ENCODE data around the gene PFDN2. TPM values are rescaled to one million over a fixed set of nuclear protein-coding genes. Genes with fewer than 3 reads are reported as not detected.

PFDN2 gene
- total and polyA plus RNA-seq, 2 donors (not counting 3 experiments of a cell fraction or from before 2014, with no cell fraction given), result 104 to 157 TPM

- Histone ChIP-seq H3K27me3 (ENCODE audit: control insufficient read depth in 2 of 2, insufficient read depth in 2 of 2, low read length in 2 of 2) (no peaks in the 10 kb centered on the region), H2AFZ (ENCODE audit: low read depth, low read length) (peak overlapping the region; percentile 65), H3K4me2 (ENCODE audit: insufficient read depth, low read length) (peak overlapping the region; percentile 77), H3K79me2 (ENCODE audit: control insufficient read depth, insufficient read depth, low read length) (peaks cover 51% of the 10 kb centered on the region), H3K4me3 (replicated peaks in 1 of 3; ENCODE audit: insufficient read depth in 1 of 3, low read depth in 1 of 3, low read length in 3 of 3) (peak overlapping the region; percentile 90 to 100 (median 94)), H3K4me1 (ENCODE audit: control insufficient read depth, extremely low read depth, insufficient read depth, low read length) (peaks cover 26% of the 10 kb centered on the region), H3K9me1 (replicated peaks; ENCODE audit: control insufficient read depth, extremely low read depth, insufficient read depth, low read length) (no peaks in the 10 kb centered on the region), H3K9me3 (replicated peaks; ENCODE audit: control insufficient read depth, insufficient read depth, low read length) (no peaks in the 10 kb centered on the region), H4K20me1 (replicated peaks; ENCODE audit: control insufficient read depth, extremely low read depth, insufficient read depth, low read length) (no peaks in the 10 kb centered on the region), H3K36me3 (ENCODE audit: control insufficient read depth in 2 of 2, extremely low read depth in 1 of 2, insufficient read depth in 2 of 2, low read length in 2 of 2) (peaks cover 7% of the 10 kb centered on the region in 2 experiments), H3K9ac (replicated peaks; ENCODE audit: extremely low read depth, insufficient read depth, low read length) (peak overlapping the region; percentile 90), H3K27ac (ENCODE audit: insufficient read depth, low read depth, low read length) (peak overlapping the region; percentile 85)
- POLR2A ChIA-PET, result interaction anchor here (0.8 to 2.8 kb wide), 3 partner anchors 16 to 138 kb away, joined by 8 to 11 read pairs (median 11); partner anchors contain the start of genes NIT1, PFDN2 and UFC1
- intact Hi-C loops (cut with micrococcal nuclease) (loop anchor here (1.0 kb wide), 1 partner anchor 88 kb away; the partner anchor contains the start of gene USF1), dilution Hi-C loops (cut with MboI; ENCODE audit: extremely low pct_ligation_motif_present, low sequenced_read_pairs) (no loop called here)
- CTCF ChIA-PET, result interaction anchor here (0.7 to 2.9 kb wide), 10 partner anchors 21 to 299 kb away, joined by 3 to 14 read pairs (median 6); partner anchors contain the start of genes KLHDC9, PPOX and UFC1
- DNase-seq (ENCODE audit: low read depth, low spot score), result no peak
- FAIRE-seq, result no peak
- TF ChIP-seq GATA2 (IDR thresholded peaks at IDR 0.05; ENCODE audit: insufficient read depth, insufficient read length, low read depth, low read length), result no peak
- TF ChIP-seq JUN (IDR thresholded peaks at IDR 0.05; ENCODE audit: borderline replicate concordance, insufficient read depth, insufficient read length, low read depth), result no peak
- BruUV-seq (replicated peaks), result no TSS peak
Observed at GRCh38 chr1:161133220-161133740, 15.4 kb upstream of the PFDN2 start.

- H3K4me3 ChIP-seq (replicated peaks in 1 of 3; ENCODE audit: insufficient read depth in 1 of 3, low read depth in 1 of 3, low read length in 3 of 3), result peak within 1 kb of the TSS; percentile 90 to 100 (median 94)
- no peaks in the 10 kb centered on the region for H4K20me1 ChIP-seq (replicated peaks; ENCODE audit: control insufficient read depth, extremely low read depth, insufficient read depth, low read length)
- dilution Hi-C loops (cut with MboI; ENCODE audit: extremely low pct_ligation_motif_present, low sequenced_read_pairs) (no loop called here), intact Hi-C loops (cut with micrococcal nuclease) (loop anchor here (1.0 kb wide), 1 partner anchor 87 kb away; the partner anchor contains the start of gene USF1)
- peaks cover 7 to 10% of the 10 kb centered on the region in 2 experiments for H3K36me3 ChIP-seq (ENCODE audit: control insufficient read depth in 2 of 2, extremely low read depth in 1 of 2, insufficient read depth in 2 of 2, low read length in 2 of 2)
- H3K9me3 ChIP-seq (replicated peaks; ENCODE audit: control insufficient read depth, insufficient read depth, low read length), result no peaks in the 10 kb centered on the region
- BruUV-seq (replicated peaks), result TSS peak; percentile 64
- peak within 1 kb of the TSS; percentile 90 for H3K9ac ChIP-seq (replicated peaks; ENCODE audit: extremely low read depth, insufficient read depth, low read length)
- DNase-seq (ENCODE audit: low read depth, low spot score) (peak; percentile 97), FAIRE-seq (peak; percentile 99)
- H3K4me2 ChIP-seq (ENCODE audit: insufficient read depth, low read length), result peak within 1 kb of the TSS; percentile 80
- peak within 1 kb of the TSS; percentile 65 for H2AFZ ChIP-seq (ENCODE audit: low read depth, low read length)
- H3K79me2 ChIP-seq (ENCODE audit: control insufficient read depth, insufficient read depth, low read length), result peaks cover 57% of the 10 kb centered on the region
- H3K27ac ChIP-seq (ENCODE audit: insufficient read depth, low read depth, low read length), result peak within 1 kb of the TSS; percentile 85
- no peaks in the 10 kb centered on the region for H3K9me1 ChIP-seq (replicated peaks; ENCODE audit: control insufficient read depth, extremely low read depth, insufficient read depth, low read length)
- TF ChIP-seq MYC (IDR thresholded peaks at IDR 0.05; ENCODE audit: low read depth, low read length) (no peak), JUN (IDR thresholded peaks at IDR 0.05; ENCODE audit: borderline replicate concordance, insufficient read depth, insufficient read length, low read depth) (peak; percentile 33), EZH2 (IDR thresholded peaks at IDR 0.05; ENCODE audit: borderline replicate concordance, low read depth, low read length, severe bottlenecking) (no peak), POLR2AphosphoS5 (IDR thresholded peaks at IDR 0.05; ENCODE audit: insufficient read depth, low read depth, low read length) (peak; percentile 23), POLR2A (IDR thresholded peaks at IDR 0.05; ENCODE audit: low read depth, low read length) (no peak), FOS (IDR thresholded peaks at IDR 0.05; ENCODE audit: borderline replicate concordance, insufficient read depth, low read length) (peak; percentile 64)
- TF ChIP-seq, protein P1, sequence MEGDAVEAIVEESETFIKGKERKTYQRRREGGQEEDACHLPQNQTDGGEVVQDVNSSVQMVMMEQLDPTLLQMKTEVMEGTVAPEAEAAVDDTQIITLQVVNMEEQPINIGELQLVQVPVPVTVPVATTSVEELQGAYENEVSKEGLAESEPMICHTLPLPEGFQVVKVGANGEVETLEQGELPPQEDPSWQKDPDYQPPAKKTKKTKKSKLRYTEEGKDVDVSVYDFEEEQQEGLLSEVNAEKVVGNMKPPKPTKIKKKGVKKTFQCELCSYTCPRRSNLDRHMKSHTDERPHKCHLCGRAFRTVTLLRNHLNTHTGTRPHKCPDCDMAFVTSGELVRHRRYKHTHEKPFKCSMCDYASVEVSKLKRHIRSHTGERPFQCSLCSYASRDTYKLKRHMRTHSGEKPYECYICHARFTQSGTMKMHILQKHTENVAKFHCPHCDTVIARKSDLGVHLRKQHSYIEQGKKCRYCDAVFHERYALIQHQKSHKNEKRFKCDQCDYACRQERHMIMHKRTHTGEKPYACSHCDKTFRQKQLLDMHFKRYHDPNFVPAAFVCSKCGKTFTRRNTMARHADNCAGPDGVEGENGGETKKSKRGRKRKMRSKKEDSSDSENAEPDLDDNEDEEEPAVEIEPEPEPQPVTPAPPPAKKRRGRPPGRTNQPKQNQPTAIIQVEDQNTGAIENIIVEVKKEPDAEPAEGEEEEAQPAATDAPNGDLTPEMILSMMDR (IDR thresholded peaks at IDR 0.05; ENCODE audit: extremely low read depth in 1 of 2, insufficient read depth in 1 of 2, low read depth in 1 of 2, low read length in 2 of 2), result peak; percentile 1 to 4
- POLR2A ChIA-PET, result interaction anchor here (0.6 to 2.8 kb wide), 6 partner anchors 12 to 138 kb away, joined by 4 to 11 read pairs (median 8); partner anchors contain the start of genes NIT1, PFDN2 and UFC1
- peaks cover 26% of the 10 kb centered on the region for H3K4me1 ChIP-seq (ENCODE audit: control insufficient read depth, extremely low read depth, insufficient read depth, low read length)
- no peaks in the 10 kb centered on the region for H3K27me3 ChIP-seq (ENCODE audit: control insufficient read depth in 2 of 2, insufficient read depth in 2 of 2, low read length in 2 of 2)
- CTCF ChIA-PET, result interaction anchor here (0.7 to 2.9 kb wide), 11 partner anchors 14 to 298 kb away, joined by 3 to 14 read pairs (median 5); partner anchors contain the start of genes KLHDC9, PPOX and UFC1
Observed at GRCh38 chr1:161132410-161133219, 14.8 kb upstream of the PFDN2 start, which contains the start of gene DEDD. Gene DEDD (minus strand): TSS chr1:161132667. CDS start chr1:161124462, 8,205 bp downstream.
